ENCODE results near the gene ASXL3. TPM values are rescaled to one million over a fixed set of nuclear protein-coding genes. Genes with fewer than 3 reads are reported as not detected.

ASXL3 gene
- total RNA-seq, 1 experiment from 2014 or later: 0.20 TPM

DNA sequence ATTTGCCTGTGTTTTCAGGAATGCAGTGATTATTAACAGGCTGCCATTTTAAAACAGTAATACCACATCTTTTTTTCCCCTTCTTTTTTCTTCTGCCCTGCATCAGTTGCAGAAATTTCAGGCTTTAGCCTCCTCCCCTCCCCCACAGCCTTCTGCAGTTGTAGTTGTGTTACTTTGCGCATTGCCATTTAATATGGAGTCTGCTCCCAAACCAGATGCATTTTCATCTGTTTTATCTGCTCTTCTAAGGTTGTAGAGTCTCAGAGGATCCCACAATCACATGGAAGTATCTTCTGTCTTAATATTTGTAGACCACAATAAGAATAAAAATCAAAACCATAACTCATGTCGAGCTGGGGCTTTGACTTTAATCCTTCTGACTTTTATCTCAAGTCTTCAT lies 3.8 kb downstream of the ASXL3 start:
- DNase-seq (ENCODE audit: extremely low read depth, low read depth): no peak

DNA sequence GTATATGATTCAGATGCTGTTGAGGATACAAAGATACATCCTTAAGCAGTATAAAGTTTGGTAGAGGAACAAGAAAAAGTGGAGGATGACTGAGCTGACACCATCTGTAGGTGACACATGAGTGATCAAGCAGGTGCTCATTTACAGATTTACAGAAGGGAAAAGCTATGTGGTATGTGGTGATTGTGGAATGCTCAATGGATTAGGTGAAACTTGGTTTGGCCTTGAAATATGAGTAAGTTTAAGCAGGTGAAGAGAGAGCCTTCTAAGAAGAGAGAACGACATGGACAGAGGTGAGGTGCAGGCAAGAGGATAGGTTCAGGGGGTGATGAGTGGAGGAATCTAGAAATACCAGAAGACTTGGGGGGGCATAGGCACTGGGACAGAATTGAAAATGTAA lies 5.9 kb downstream of the ASXL3 start:
- no peak for DNase-seq (ENCODE audit: extremely low read depth, low read depth)

DNA sequence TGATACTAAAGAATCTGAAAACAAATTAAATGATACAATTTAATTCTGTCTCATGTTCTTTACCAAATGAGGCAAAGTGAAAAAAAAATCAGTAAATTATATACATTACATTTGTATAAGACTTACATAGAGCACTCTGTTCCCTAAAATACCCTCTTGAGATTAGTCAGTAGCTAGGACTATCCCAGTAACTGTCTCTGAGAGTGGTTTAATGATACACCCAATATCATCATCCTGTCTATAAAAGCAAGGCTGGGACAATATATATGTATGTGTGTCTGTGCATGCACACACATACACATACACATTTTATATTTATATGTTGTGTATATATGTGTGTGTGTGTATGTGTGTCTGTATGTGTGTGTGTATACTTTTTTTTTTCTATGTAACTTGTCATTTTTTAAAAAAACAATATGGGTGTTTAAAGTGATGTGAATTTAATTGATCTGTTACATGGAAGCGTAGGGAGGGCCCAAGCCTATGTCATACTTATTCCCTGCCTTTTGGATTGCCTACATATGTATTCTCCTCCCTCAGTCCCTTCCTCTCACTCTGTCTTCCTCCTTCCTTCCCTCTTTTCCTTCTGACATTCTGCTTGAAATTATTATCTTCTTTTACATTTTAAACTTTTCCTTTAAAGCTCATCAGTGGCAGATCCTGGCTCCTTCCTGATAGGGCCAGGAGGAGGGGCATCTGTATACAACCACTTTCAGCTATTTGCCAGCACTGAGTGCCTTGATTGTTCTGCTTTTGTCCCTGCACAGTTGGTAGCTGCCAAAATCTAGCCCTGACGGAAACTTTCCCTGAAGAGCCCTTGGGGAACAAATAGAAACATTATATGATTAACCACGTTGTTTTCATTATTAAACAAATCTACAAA lies 6.8 kb downstream of the ASXL3 start:
- DNase-seq (ENCODE audit: extremely low read depth, low read depth): no peak

DNA sequence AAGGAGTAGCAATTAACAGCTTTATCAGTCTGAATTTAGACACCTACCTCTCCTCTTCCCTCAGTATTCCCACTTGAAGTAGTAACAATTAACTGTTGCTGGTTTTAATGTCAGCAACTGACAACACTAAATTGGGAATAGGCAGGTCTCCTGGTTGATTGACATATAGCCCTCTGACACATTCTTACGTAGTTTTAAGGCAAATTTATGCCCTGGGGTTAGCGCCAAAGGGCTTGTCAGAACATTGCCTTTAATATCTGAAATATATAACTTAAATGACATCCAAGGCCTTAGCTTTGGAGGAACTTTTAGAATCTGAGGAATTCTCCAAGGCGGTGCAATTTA lies 7.4 kb downstream of the ASXL3 start:
- no peak for DNase-seq (ENCODE audit: extremely low read depth, low read depth)

DNA sequence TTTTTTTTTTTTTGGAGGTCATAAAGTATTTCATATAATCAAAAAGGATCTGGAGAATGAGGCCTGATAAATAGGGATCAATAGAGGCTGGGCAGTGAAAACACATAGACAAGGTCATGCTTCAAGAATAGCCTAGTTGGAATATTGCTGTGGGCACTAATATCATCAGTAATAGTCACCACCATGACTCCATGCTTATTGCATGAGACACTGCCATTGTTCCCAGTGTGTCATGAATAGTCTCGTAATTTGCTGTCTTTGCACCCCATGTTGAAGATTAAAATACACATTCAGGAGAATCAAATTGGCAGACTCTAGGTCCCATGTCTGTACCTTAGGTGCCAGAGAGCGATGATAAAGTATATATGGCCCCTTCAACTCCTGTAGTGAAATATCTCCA lies 10.3 kb downstream of the ASXL3 start:
- DNase-seq (ENCODE audit: extremely low read depth, low read depth): no peak

DNA sequence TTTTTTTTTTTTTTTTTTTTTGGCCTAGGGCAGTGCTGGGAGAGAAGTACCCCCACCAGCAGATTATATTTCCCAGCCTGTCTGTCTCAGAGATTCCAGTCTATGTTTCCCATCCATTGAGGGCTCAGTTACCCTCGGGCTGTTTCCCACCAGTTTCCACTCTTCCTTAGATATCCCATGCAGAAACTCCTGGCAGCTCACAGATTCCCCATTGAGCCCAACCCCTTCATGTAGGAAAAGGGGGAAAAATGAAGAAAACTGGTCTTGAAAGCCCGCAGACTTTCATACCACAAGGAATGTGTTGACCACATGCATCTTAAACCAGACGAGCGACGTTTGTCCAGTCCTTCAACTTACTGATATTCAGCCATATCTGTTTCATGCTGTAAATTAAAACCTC lies 15.2 kb downstream of the ASXL3 start:
- DNase-seq (ENCODE audit: extremely low read depth, low read depth): no peak

DNA sequence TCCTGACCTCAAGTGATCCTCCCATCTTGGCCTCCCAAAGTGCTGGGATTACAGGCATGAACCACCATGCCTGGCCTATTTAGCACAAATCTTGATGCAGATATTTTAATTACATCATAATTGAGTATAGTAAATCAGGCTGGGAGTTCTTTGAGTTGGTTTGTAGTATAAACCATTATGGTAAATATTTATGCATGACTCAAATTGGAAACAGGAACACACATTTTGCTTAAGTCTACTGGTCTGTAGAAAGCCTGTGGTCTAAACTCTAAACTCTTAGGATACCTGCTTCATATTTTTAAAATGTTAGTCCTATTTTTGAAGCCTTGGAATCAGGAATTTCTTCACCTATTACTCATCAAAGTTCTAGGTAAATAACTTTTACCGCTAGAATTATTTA lies 16.8 kb downstream of the ASXL3 start:
- DNase-seq (ENCODE audit: extremely low read depth, low read depth): no peak

DNA sequence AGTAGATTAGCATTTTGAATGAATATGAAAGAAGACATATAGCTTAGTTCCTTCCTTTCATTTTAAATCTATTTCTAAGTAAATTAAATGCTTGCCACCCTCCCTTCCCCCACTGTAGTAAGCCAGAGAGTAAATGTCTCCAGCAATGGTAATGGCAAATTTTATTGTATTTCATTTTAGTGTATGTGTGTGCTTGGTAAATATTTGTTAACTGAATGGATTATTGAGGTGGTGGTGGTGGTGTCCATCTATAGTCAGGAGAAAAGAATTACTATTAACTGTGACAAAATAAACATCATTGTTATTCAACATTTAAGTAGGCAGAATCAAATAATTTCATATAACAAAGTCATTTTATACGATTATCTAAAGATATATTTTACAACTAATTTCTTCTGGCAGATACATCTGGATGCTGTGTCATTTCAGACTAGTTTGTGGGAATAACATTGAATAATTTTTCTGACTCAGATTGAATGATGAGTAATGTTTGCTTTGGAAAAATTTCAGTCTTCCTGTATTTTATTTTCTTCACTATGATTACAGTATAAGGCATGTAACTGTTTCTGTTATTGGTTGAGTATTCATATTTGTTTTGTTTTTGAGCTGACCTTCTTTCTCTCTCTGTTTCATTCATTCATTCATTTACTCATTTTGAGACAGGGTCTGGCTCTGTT lies 18.3 kb downstream of the ASXL3 start:
- DNase-seq (ENCODE audit: extremely low read depth, low read depth): peak; percentile 16

DNA sequence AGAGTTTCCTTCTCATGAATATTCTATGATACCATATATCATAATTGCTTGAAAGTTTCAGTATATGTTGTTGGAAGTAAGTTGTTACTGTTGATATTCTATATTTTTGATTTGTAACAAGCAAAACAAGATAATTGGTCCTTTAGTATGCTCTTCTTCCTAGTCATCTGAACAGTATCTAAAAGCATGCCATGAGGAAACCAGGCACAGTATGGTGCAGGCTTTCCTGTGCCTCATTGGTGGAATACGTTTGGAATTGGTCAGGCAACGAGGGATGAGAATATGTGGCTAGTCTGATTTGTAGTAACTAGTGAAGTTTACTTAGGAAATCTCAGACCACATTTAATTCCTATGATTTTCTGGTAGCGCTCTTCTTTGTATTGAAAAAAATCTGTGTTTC lies 22.8 kb downstream of the ASXL3 start:
- DNase-seq (ENCODE audit: extremely low read depth, low read depth): no peak

DNA sequence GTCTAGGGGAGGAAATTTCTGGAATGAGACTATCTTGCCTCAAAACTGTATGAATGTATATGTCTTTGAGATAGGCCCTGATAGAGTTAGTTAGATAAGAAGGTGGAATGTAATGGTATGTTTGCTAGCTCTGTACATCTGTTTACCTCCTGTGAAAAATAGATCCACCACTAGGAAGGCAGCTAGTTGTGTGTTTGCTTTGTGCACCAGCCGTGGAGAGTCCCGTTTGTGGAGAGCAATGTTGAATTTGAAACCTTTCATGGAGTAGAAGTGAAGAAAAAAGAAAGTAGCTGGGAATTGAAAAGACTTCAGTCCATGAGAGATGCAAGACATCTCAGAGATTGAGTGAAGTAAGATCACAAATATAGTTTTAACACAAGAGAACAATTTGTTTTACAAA lies 25.4 kb downstream of the ASXL3 start:
- no peak for DNase-seq (ENCODE audit: extremely low read depth, low read depth)

DNA sequence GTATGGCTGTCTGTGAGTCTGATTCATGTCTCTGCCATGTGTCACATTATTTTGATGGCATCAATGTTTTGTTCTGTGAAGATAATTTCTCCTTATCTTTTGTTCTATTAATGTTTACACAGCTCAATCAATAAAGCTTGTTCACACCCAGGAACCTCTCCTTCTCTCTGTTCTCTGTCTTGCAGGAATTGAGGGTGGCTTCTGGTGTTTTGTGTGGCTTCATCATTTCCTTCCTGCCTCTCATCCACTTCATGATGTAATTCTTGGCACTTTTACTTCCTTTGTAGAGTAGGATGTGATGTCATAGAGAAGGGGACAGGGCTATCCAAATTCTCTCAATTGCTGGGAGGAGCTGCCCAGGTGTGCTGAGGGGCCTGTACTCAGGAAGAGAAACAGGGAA lies 27.2 kb downstream of the ASXL3 start:
- DNase-seq (ENCODE audit: extremely low read depth, low read depth): no peak

DNA sequence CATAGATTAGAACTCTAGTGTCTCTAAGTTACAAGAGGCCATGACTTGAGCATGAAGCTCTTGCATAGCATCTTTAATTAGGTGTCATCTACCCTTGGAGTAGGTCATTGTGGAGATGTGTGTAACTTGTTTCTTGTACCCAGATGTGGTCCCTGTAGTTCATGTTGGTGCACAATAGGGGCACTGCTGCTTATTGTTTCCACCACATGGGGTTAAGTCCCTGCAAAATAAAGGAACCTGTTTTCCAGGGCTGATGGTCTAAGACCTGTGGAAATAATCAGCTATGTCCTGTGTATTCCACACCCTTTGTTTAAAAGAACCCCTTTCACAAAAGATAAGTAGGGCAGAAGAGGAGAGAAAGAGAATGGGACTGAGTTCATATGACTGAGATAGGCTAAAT lies 28.6 kb downstream of the ASXL3 start:
- no peak for DNase-seq (ENCODE audit: extremely low read depth, low read depth)

DNA sequence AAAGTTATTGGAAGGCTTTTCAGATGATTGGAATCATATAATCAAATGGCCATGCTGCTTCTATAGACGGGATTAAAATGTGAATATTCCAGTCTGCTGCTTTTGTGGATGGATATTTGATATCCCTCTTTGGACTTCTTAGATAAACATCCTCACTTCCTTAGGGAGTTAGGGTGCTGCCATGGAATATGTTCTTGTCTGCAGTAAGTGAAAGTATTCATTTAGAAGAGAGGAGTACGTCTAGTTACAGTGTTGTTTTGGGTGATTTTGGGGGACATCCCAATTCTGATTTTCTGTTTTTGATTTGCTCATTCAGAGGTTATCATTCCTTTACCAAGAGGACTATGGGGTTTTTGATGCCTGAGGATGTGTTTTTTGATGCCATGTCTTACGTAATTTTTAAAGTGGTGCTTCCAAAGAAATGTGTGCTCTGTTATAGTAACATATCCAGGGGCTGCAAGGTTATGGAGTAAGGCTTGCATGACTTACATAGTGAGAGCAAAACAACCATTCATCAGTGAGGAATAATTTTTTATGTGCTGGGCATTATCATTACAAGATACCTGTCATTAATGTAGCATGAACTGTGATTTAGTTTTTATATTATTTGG lies 33.6 kb downstream of the ASXL3 start:
- no peak for DNase-seq (ENCODE audit: extremely low read depth, low read depth)

DNA sequence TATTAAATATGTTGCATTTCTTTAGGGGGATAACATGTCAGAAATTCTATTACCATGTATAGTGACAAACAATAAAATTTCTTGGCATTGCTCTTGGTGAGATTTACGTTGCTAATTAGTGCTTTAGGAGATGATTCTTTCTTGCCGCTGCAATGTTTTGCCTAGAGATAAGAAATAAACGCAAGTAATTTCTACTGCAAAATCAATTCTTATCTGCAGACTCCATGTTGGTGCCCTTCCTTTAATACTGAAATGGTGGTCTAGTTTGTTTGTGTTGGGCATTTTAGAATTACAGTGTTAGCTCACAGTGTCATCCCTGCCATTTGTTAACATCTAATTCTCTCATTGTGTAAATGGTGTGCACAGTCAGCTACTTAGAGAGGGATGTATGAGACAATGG lies 34.6 kb downstream of the ASXL3 start:
- no peak for DNase-seq (ENCODE audit: extremely low read depth, low read depth)

DNA sequence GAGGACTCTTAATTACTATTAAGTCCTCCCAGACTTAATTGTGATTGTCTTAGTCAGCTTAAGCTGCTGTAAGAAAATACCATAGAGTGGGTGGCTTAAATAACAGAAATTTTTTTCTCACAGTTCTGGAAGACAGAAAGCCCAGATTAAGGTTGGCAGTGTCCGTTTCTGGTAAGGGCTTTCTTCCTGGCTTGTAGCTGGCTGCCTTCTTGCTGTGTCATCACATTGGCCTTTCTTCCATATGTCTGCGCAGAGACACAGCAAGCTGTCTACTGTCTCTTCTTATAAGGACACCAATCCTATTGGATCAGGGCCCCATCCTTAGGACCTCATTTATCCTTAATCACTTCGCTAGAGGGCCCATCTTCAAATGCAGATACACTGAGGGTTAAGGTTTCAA lies 38.5 kb downstream of the ASXL3 start:
- DNase-seq (ENCODE audit: extremely low read depth, low read depth): no peak

DNA sequence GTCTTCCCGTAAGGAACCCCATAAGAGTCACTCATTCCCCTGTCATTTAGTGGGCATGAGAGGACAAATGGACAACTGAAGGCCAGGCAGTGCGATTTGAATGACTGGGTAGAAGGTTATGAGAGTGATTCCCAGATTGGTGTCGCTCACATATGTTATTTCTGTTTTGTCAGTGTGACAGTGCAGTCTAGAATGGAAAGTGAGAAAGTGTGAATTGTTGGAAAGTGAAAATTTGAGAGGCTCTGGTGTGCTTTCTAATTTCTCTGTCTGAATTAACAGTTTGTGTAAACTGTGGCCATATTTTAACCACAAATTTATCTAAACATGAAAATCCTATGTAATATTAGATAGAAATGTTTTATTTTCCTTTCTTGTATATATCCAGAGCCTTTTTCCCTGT lies 49.1 kb downstream of the ASXL3 start:
- no peak for DNase-seq (ENCODE audit: extremely low read depth, low read depth)

DNA sequence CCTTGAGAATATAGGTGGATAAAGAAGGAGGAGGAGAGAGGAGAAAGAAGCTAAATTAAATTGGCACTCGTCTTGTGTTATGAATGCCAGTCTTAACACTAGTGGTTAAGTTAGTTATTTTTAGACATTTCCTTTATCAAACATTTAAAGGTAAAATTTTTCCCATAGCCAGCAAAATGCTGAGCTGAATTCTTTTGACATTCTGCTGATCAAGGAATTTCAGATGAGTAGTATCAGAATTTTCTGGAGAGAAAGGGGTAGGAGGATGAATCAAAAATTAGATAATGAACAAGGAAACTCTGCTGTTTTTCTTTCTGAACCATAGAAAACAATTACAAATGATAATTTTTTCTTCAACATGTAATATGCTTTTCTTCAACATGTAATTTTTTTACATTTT lies 52.5 kb downstream of the ASXL3 start:
- DNase-seq (ENCODE audit: extremely low read depth, low read depth): no peak

DNA sequence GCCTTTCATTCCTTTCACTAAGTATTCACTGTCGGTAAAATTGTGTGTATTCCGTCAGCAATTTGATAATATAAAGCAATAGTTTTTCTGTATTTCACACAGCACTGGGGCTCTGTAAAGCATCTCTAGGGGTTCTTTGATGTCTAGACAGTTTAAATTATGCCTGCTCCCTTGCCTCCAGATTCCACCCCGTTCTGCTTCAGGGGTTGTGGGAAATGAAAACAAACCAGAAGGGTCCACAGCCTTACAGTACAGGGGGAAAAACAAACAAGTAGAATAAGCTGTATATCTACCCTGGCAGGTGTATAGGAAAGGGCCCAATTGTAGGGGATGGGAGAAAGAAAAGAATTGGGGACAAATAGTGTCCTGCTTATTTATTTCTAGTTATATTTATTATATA lies 63.1 kb downstream of the ASXL3 start:
- no peak for DNase-seq (ENCODE audit: extremely low read depth, low read depth)

DNA sequence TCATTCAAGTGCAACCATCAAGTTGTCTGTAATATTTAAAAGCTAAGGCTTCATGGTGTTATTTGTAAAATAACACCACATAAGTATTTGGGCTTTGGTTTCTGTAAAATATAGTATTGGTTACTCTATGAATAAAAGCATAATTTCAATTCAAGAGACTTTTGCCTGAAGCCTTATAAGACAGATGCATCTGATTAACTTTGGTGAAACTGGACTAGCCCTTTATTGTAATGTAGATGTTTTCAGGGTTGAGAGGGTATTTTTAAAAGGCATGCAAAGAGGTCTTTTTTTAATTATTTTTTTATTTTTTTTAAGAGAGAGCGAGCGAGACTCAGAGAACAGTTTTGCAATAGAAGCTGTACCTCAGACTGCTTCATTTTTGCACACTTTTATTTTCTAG lies 66.5 kb downstream of the ASXL3 start:
- DNase-seq (ENCODE audit: extremely low read depth, low read depth): no peak

DNA sequence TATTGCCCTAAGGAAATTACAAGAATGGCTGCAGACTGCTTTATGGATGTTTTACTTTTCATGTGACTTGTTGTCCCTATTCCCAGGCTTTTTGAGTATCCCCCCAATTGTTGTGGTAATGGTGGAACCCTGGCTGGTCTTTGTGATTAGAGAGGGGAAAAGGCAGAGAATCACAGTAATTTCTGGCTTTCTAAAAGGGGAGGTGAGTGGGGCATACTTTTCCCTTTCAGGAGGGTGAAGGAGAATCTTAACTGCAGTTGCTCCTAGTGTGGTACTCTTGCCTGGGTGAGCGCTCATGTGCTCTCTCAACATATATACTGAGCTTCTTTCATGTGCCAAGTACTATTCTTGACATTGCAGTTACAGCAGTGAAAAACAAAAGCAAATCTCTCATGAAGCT lies 69.3 kb downstream of the ASXL3 start:
- no peak for DNase-seq (ENCODE audit: extremely low read depth, low read depth)

DNA sequence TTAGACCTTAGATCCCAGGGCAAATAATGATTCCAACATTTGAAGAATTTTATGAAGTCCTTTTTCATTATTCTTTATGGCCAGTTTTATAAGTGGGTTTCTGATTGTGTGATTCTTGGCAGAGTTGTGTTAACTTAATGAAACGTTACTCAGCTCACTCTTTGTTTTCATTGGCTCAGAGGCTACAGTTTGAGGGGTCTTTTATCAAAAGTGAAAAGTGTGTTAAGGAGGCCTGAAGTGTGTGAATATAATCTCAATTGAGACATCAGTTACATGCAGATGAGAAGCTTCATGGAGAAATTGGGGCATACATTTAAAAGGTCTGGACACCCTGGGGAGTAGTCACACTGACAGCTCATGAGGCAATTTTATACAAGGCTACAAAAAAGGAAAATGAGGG lies 74.6 kb downstream of the ASXL3 start:
- DNase-seq (ENCODE audit: extremely low read depth, low read depth): no peak

DNA sequence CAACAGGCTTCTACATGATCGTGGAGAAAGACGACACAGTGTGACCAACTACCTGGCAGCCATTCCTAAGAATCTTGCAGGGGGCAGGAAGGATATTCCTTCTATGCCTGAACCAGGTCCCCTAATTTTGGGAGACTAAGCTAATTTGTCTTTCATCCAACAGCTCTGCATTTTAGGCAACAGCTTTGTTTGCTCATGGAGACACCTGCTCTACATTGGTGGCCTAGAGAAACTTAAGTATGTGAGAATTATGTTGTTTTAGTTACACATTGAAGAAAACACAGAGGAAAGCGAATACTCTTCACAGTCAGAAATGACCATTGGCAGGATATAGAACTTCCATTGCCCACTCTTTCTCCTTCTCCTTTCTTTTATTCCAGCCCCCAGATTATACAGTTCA lies 75.2 kb downstream of the ASXL3 start:
- DNase-seq (ENCODE audit: extremely low read depth, low read depth): no peak
